GM23338 (cell line): ENCODE results near the gene SPRR1B. TPM values are rescaled to one million over a fixed set of nuclear protein-coding genes. Genes with fewer than 3 reads are reported as not detected.
"Not testable (repeated sequence)": the region's sequence is repeated elsewhere in the genome, so short reads cannot be mapped to it uniquely, and the experiment has no call there.

ENCODE experiments used
- ATAC-seq: fragments of 200-7000 bp; cut with Tn5 transposase; 3 replicates; pipeline ENCODE4 v1.9.1; 2020
- DNase-seq: peaks from one replicate; pipeline ENCODE4 v3.0.0-alpha.2; 2015; ENCODE audit warnings: low spot score
- H2AFZ ChIP-seq: fragments of 200-600 bp; sonication (generic); 2 replicates; pipeline ENCODE4 v1.8.0; 2016; ENCODE audit warnings: antibody characterized with exemption, mild to moderate bottlenecking, moderate library complexity
- H3F3A ChIP-seq: fragments of 200-600 bp; sonication (generic); replicated peaks from 2 replicates; pipeline ENCODE4 v1.8.0; 2017; ENCODE audit warnings: antibody characterized with exemption, mixed run types, low read depth
- H3K27ac ChIP-seq: fragments of 200-600 bp; sonication (generic); 2 replicates; pipeline ENCODE4 v1.6.1; 2016; ENCODE audit warnings: low read depth
- H3K27me3 ChIP-seq: fragments of 200-600 bp; sonication (generic); 2 replicates; pipeline ENCODE4 v1.8.0; 2016; ENCODE audit warnings: mild to moderate bottlenecking, mixed run types, moderate library complexity; ENCODE audit not compliant: insufficient read depth
- H3K36me3 ChIP-seq: fragments of 200-600 bp; sonication (generic); 2 replicates; pipeline ENCODE4 v1.8.0; 2016; ENCODE audit warnings: mild to moderate bottlenecking; ENCODE audit not compliant: insufficient read depth
- H3K4me1 ChIP-seq: fragments of 200-600 bp; sonication (generic); 2 replicates; pipeline ENCODE4 v1.8.0; 2016; ENCODE audit warnings: mild to moderate bottlenecking, moderate library complexity; ENCODE audit not compliant: insufficient read depth
- H3K4me2 ChIP-seq: fragments of 200-600 bp; sonication (generic); 2 replicates; pipeline ENCODE4 v1.7.1; 2017; ENCODE audit warnings: mixed run types
- H3K4me3 ChIP-seq: fragments of 200-600 bp; sonication (generic); 2 replicates; pipeline ENCODE4 v1.6.1; 2016; ENCODE audit warnings: mixed run types
- H3K79me2 ChIP-seq: fragments of 200-600 bp; sonication (generic); replicated peaks from 2 replicates; pipeline ENCODE4 v1.8.0; 2017; ENCODE audit warnings: mild to moderate bottlenecking; ENCODE audit not compliant: insufficient read depth
- H3K9me2 ChIP-seq: fragments of 200-600 bp; sonication (generic); 2 replicates; pipeline ENCODE4 v1.8.0; 2017; ENCODE audit not compliant: insufficient read depth
- H4K20me1 ChIP-seq: fragments of 200-600 bp; sonication (generic); replicated peaks from 2 replicates; pipeline ENCODE4 v1.8.0; 2017; ENCODE audit warnings: mild to moderate bottlenecking; ENCODE audit not compliant: insufficient read depth
- H3K27ac Mint-ChIP-seq: 2 replicates; pipeline ENCODE4 v1.8.0; 2020; ENCODE audit warnings: inconsistent platforms, mild to moderate bottlenecking, moderate library complexity, mixed read lengths
- H3K27me3 Mint-ChIP-seq: 3 replicates; pipeline ENCODE4 v1.8.0; 2022; ENCODE audit warnings: low read depth, mild to moderate bottlenecking, moderate library complexity, mixed read lengths, inconsistent platforms; ENCODE audit not compliant: insufficient read depth, poor library complexity
- H3K36me3 Mint-ChIP-seq: 3 replicates; pipeline ENCODE4 v1.8.0; 2021; ENCODE audit warnings: low read depth, mild to moderate bottlenecking, inconsistent platforms, moderate library complexity, mixed read lengths
- H3K4me1 Mint-ChIP-seq: 3 replicates; pipeline ENCODE4 v1.8.0; 2020; ENCODE audit warnings: mild to moderate bottlenecking, inconsistent platforms, mixed read lengths
- H3K4me3 Mint-ChIP-seq: 3 replicates; pipeline ENCODE4 v1.8.0; 2021; ENCODE audit warnings: moderate library complexity, mild to moderate bottlenecking, inconsistent platforms, mixed read lengths
- H3K9me3 Mint-ChIP-seq: 3 replicates; pipeline ENCODE4 v1.8.0; 2020; ENCODE audit warnings: moderate library complexity, mild to moderate bottlenecking, inconsistent platforms, mixed read lengths
- CREB1 ChIP-seq: fragments of 250-450 bp; sonication (Bioruptor Pico); IDR thresholded peaks from 2 replicates; pipeline ENCODE4 v1.5.0; 2020; ENCODE audit warnings: low read depth, mild to moderate bottlenecking, moderate library complexity
- EZH2 ChIP-seq: fragments of 200-600 bp; sonication (generic); IDR thresholded peaks from one replicate; pipeline ENCODE4 v1.8.0; 2017; ENCODE audit warnings: antibody characterized with exemption, mild to moderate bottlenecking, low read depth; ENCODE audit not compliant: unreplicated experiment
- JUNB ChIP-seq: IDR thresholded peaks from one replicate; pipeline ENCODE4 v1.6.1; 2016; ENCODE audit warnings: antibody characterized with exemption; ENCODE audit not compliant: unreplicated experiment
- ZNF331 ChIP-seq: fragments of 250-450 bp; sonication (Bioruptor Pico); IDR thresholded peaks from 2 replicates; pipeline ENCODE4 v1.5.0; 2020; ENCODE audit warnings: low read depth, mild to moderate bottlenecking, moderate library complexity
- polyA plus RNA-seq: library from polyadenylated mRNA; unstranded; fragments of >200 nt; fragmentation: Nextera tagmentation; extraction: Ambion mirVana; gene quantifications from 2 replicates; pipeline ENCODE4 v1.2.1, GENCODE V29; 2016
- total RNA-seq: library from RNA; depleted of rRNA; stranded (reverse); fragments of >200 nt; shearing (Covaris generic); gene quantifications from 2 replicates; pipeline ENCODE4 v1.2.3, GENCODE V29; 2014
- TF ChIP-seq, protein P1 (sequence below): fragments of 250-450 bp; sonication (Bioruptor Pico); IDR thresholded peaks from 2 replicates; pipeline ENCODE4 v1.5.0; 2020; ENCODE audit warnings: mild to moderate bottlenecking, moderate library complexity
- TF ChIP-seq, protein P2 (sequence below): IDR thresholded peaks from 2 replicates; pipeline ENCODE4 v1.6.1; 2016; ENCODE audit warnings: antibody characterized with exemption

The SPRR1B gene
- total and polyA plus RNA-seq, 2 experiments from 2014 or later = not detected

GRCh38 chr1:153056111-153056510 lies 25.1 kb downstream of the SPRR1B start:
- peak; percentile 42 for ATAC-seq
- not testable (repeated sequence) for H2AFZ ChIP-seq, H3K9me2 ChIP-seq, H3K4me3 ChIP-seq, H3F3A ChIP-seq, H3K4me2 ChIP-seq, H3K27me3 Mint-ChIP-seq, H3K27ac Mint-ChIP-seq, H3K4me1 Mint-ChIP-seq, DNase-seq, H3K4me1 ChIP-seq, H3K36me3 Mint-ChIP-seq, H3K27ac ChIP-seq, H4K20me1 ChIP-seq, H3K79me2 ChIP-seq, H3K9me3 Mint-ChIP-seq, H3K4me3 Mint-ChIP-seq, H3K36me3 ChIP-seq, H3K27me3 ChIP-seq

GRCh38 chr1:153057375-153057774 lies 26.4 kb downstream of the SPRR1B start, which contains the start of gene SPRR2A:
Gene SPRR2A, minus strand, starts transcription at chr1:153057512. Its CDS starts 777 bp downstream, at chr1:153056735.
- Histone ChIP-seq H3K36me3 (no peaks in the 10 kb centered on the region), H2AFZ (peak within 1 kb of the TSS; percentile 53), H3K27me3 (no peaks in the 10 kb centered on the region), H3K4me3 (no peak within 1 kb of the TSS), H3K27ac (no peak within 1 kb of the TSS), H4K20me1 (no peaks in the 10 kb centered on the region), H3K4me2 (no peak within 1 kb of the TSS), H3K9me2 (no peaks in the 10 kb centered on the region), H3F3A (no peaks in the 10 kb centered on the region), H3K79me2 (no peaks in the 10 kb centered on the region), H3K4me1 (no peaks in the 10 kb centered on the region)
- H3K36me3 Mint-ChIP-seq = no peaks in the 10 kb centered on the region
- H3K4me3 Mint-ChIP-seq = no peak within 1 kb of the TSS
- TF ChIP-seq, protein P1, sequence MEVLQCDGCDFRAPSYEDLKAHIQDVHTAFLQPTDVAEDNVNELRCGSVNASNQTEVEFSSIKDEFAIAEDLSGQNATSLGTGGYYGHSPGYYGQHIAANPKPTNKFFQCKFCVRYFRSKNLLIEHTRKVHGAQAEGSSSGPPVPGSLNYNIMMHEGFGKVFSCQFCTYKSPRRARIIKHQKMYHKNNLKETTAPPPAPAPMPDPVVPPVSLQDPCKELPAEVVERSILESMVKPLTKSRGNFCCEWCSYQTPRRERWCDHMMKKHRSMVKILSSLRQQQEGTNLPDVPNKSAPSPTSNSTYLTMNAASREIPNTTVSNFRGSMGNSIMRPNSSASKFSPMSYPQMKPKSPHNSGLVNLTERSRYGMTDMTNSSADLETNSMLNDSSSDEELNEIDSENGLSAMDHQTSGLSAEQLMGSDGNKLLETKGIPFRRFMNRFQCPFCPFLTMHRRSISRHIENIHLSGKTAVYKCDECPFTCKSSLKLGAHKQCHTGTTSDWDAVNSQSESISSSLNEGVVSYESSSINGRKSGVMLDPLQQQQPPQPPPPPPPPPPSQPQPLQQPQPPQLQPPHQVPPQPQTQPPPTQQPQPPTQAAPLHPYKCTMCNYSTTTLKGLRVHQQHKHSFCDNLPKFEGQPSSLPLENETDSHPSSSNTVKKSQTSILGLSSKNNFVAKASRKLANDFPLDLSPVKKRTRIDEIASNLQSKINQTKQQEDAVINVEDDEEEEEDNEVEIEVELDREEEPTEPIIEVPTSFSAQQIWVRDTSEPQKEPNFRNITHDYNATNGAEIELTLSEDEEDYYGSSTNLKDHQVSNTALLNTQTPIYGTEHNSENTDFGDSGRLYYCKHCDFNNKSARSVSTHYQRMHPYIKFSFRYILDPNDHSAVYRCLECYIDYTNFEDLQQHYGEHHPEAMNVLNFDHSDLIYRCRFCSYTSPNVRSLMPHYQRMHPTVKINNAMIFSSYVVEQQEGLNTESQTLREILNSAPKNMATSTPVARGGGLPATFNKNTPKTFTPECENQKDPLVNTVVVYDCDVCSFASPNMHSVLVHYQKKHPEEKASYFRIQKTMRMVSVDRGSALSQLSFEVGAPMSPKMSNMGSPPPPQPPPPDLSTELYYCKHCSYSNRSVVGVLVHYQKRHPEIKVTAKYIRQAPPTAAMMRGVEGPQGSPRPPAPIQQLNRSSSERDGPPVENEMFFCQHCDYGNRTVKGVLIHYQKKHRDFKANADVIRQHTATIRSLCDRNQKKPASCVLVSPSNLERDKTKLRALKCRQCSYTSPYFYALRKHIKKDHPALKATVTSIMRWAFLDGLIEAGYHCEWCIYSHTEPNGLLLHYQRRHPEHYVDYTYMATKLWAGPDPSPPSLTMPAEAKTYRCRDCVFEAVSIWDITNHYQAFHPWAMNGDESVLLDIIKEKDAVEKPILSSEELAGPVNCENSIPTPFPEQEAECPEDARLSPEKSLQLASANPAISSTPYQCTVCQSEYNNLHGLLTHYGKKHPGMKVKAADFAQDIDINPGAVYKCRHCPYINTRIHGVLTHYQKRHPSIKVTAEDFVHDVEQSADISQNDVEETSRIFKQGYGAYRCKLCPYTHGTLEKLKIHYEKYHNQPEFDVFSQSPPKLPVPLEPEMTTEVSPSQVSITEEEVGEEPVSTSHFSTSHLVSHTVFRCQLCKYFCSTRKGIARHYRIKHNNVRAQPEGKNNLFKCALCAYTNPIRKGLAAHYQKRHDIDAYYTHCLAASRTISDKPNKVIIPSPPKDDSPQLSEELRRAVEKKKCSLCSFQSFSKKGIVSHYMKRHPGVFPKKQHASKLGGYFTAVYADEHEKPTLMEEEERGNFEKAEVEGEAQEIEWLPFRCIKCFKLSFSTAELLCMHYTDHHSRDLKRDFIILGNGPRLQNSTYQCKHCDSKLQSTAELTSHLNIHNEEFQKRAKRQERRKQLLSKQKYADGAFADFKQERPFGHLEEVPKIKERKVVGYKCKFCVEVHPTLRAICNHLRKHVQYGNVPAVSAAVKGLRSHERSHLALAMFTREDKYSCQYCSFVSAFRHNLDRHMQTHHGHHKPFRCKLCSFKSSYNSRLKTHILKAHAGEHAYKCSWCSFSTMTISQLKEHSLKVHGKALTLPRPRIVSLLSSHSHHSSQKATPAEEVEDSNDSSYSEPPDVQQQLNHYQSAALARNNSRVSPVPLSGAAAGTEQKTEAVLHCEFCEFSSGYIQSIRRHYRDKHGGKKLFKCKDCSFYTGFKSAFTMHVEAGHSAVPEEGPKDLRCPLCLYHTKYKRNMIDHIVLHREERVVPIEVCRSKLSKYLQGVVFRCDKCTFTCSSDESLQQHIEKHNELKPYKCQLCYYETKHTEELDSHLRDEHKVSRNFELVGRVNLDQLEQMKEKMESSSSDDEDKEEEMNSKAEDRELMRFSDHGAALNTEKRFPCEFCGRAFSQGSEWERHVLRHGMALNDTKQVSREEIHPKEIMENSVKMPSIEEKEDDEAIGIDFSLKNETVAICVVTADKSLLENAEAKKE (CRISPR knock-in tag) = no peak
- TF ChIP-seq CREB1 (CRISPR knock-in tag) (no peak), EZH2 (no peak), JUNB (no peak), ZNF331 (CRISPR knock-in tag) (no peak)
- TF ChIP-seq, protein P2, sequence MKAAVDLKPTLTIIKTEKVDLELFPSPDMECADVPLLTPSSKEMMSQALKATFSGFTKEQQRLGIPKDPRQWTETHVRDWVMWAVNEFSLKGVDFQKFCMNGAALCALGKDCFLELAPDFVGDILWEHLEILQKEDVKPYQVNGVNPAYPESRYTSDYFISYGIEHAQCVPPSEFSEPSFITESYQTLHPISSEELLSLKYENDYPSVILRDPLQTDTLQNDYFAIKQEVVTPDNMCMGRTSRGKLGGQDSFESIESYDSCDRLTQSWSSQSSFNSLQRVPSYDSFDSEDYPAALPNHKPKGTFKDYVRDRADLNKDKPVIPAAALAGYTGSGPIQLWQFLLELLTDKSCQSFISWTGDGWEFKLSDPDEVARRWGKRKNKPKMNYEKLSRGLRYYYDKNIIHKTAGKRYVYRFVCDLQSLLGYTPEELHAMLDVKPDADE = no peak
- DNase-seq (no peak), ATAC-seq (no peak)
- no peaks in the 10 kb centered on the region for H3K9me3 Mint-ChIP-seq
- peaks cover 3% of the 10 kb centered on the region; the same call in 2 of the 3 replicates for H3K4me1 Mint-ChIP-seq
- no peaks in the 10 kb centered on the region for H3K27me3 Mint-ChIP-seq
- no peak within 1 kb of the TSS for H3K27ac Mint-ChIP-seq
